PFSK-1 (cell line): ENCODE data around the gene TRH.

Source experiments
- FOXP2 ChIP-seq: optimal IDR thresholded peaks from 2 replicates; pipeline ENCODE3; 2011; ENCODE audit warnings: borderline replicate concordance, control low read depth, inconsistent platforms; ENCODE audit not compliant: insufficient read depth; ENCODE audit errors: extremely low read length, extremely low read depth
- SIN3A ChIP-seq: IDR thresholded peaks from 2 replicates; pipeline ENCODE4 v1.6.1; 2012; ENCODE audit warnings: mild to moderate bottlenecking, low read length, moderate library complexity, borderline replicate concordance; ENCODE audit not compliant: insufficient read depth
- TAF1 ChIP-seq: IDR thresholded peaks from 2 replicates; pipeline ENCODE4 v1.6.1; 2012; ENCODE audit warnings: low read length, control low read depth, borderline replicate concordance; ENCODE audit not compliant: insufficient read depth

GRCh38 chr3:129966876-129967275, 7.6 kb upstream of the TRH start:
- TF ChIP-seq FOXP2, result no peak
- no peak for TF ChIP-seq SIN3A
- TF ChIP-seq TAF1, result no peak
